ENCODE data around the gene MPPE1. TPM values are rescaled to one million over a fixed set of nuclear protein-coding genes. Genes with fewer than 3 reads are reported as not detected.
"Not testable (repeated sequence)": the region's sequence is repeated elsewhere in the genome, so short reads cannot be mapped to it uniquely, and the experiment has no call there.

MPPE1 gene
- total RNA-seq, 6 experiments from 2014 or later: 23.2 to 40.9 (median 30.7) TPM

- intact Hi-C loops (cut with DNase I): no loop called here
- Histone ChIP-seq H3K9me3 (no peaks in the 10 kb centered on the region), H3K27me3 (no peaks in the 10 kb centered on the region), H3K36me3 (no peaks in the 10 kb centered on the region), H3K27ac (peak overlapping the region; percentile 92 to 96 (median 95)), H3K4me1 (peaks cover 0 to 11% (median 5%) of the 10 kb centered on the region in 4 donors), H3K4me3 (peak overlapping the region; percentile 52 to 66 (median 62))
- under 1% methylated on average over 26 of the region's 55 CpGs for WGBS (ENCODE audit: insufficient coverage, low coverage, low lambda C conversion rate, missing lambda C conversion rate)
- peak in 1 of 4 donors; percentile 8 for TF ChIP-seq CTCF (IDR thresholded peaks at IDR 0.05)
- peak; percentile 77 for TF ChIP-seq POLR2A (IDR thresholded peaks at IDR 0.05)
- DNase-seq (peak; percentile 93 to 96 (median 95)), ATAC-seq (peak; percentile 97 to 98 (median 98))
Observed at GRCh38 chr18:11947214-11948191, 39.4 kb upstream of the MPPE1 start.

GRCh38 chr18:11946756-11947155 is 38.6 kb upstream of the MPPE1 start:
- 12% methylated on average over 3 of the region's 3 CpGs for WGBS (ENCODE audit: insufficient coverage, low coverage, low lambda C conversion rate, missing lambda C conversion rate)
- Histone ChIP-seq H3K9me3 (no peaks in the 10 kb centered on the region), H3K27me3 (no peaks in the 10 kb centered on the region), H3K36me3 (no peaks in the 10 kb centered on the region), H3K4me1 (peaks cover 0 to 11% (median 5%) of the 10 kb centered on the region in 4 donors), H3K4me3 (peak overlapping the region; percentile 52 to 66 (median 62)), H3K27ac (peak overlapping the region; percentile 92 to 96 (median 95))
- DNase-seq (peak in 1 of 3 donors; percentile 7), ATAC-seq (peak; percentile 41 to 65 (median 54))
- TF ChIP-seq POLR2A (IDR thresholded peaks at IDR 0.05) (no peak), CTCF (IDR thresholded peaks at IDR 0.05) (no peak)
- intact Hi-C loops (cut with DNase I): no loop called here

GRCh38 chr18:11945834-11946659 is 37.9 kb upstream of the MPPE1 start:
- peaks cover 0 to 11% (median 5%) of the 10 kb centered on the region in 4 donors for H3K4me1 ChIP-seq
- intact Hi-C loops (cut with DNase I); H3K27me3 ChIP-seq; H3K36me3 ChIP-seq; H3K9me3 ChIP-seq; H3K4me3 ChIP-seq: not testable (repeated sequence)
- peak overlapping the region in 2 of 3 donors; percentile 95 to 96 for H3K27ac ChIP-seq
- ATAC-seq (peak in 1 of 4 donors; percentile 4), DNase-seq (peak in 1 of 3 donors; percentile 52)
- WGBS (ENCODE audit: insufficient coverage, low coverage, low lambda C conversion rate, missing lambda C conversion rate): 74% methylated on average over 21 of the region's 22 CpGs

GRCh38 chr18:11944786-11945185 is 36.7 kb upstream of the MPPE1 start:
- no peaks in the 10 kb centered on the region for H3K9me3 ChIP-seq
- H3K27me3 ChIP-seq: no peaks in the 10 kb centered on the region
- WGBS (ENCODE audit: insufficient coverage, low coverage, low lambda C conversion rate, missing lambda C conversion rate): 61% methylated on average over 2 of the region's 5 CpGs
- H3K4me1 ChIP-seq: peaks cover 0 to 11% (median 5%) of the 10 kb centered on the region in 4 donors
- TF ChIP-seq POLR2A (IDR thresholded peaks at IDR 0.05) (no peak), CTCF (IDR thresholded peaks at IDR 0.05) (no peak)
- DNase-seq (no peak), ATAC-seq (no peak)
- no peaks in the 10 kb centered on the region for H3K36me3 ChIP-seq
- intact Hi-C loops (cut with DNase I): no loop called here
- H3K4me3 ChIP-seq: no peak overlapping the region
- no peak overlapping the region for H3K27ac ChIP-seq

Data from right lobe of liver (tissue), 6 donors.